NCI-H748 treated with DMSO at 0.1 percent for 48 hours (cell line): Measurements from ENCODE around the gene LEFTY2.
A peak's percentile ranks its signal among the peaks of the same experiment; 100 is the strongest.
"Not testable (repeated sequence)": the region's sequence is repeated elsewhere in the genome, so short reads cannot be mapped to it uniquely, and the experiment has no call there.

Source experiments
- DNase-seq: peaks from one replicate; lab custom pipeline; 2025; lab: John Stamatoyannopoulos, UW

The LEFTY2 gene

DNA sequence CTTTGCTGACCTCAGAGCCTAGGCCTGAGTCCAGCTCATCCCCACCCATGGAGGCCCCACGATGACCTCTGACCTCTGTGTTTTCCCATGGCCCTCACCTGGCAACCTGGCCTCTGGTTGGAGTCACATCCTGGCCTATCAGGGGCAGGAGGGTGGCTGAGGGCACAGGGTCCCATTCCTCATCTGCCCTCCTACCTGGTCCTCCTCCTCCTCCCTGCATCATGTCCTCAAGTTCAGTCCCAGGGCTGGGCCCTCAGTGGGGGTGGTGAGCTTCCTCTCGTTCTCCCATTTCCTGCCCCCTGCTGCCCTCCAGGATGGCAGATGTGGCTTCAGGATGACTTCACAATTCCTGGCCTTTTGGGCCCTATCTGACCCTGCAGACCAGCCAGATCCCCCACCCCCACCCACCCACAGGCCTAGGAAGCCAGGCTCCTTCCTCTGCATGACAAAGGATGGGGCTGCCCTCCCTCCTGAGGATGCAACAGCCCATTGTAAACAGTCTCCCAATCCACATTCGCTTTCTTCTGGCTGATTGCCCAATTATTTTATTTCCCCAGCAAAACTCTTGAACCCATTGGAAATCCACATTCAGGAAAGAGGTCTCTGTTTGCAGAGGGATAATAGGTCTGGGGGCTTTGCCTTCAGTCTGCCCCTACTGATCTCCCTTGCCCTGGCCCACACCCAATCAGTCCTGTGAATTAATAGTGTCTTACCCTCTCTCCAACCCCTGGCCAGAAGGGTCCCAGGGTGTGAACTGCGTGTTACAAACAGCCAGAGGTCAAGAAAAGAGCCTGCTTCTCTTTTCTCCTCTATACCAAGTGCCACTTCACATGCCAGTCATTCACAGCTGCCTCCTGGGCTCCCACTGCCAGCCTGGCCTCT lies 41.7 kb downstream of the LEFTY2 start:
- DNase-seq: no peak

DNA sequence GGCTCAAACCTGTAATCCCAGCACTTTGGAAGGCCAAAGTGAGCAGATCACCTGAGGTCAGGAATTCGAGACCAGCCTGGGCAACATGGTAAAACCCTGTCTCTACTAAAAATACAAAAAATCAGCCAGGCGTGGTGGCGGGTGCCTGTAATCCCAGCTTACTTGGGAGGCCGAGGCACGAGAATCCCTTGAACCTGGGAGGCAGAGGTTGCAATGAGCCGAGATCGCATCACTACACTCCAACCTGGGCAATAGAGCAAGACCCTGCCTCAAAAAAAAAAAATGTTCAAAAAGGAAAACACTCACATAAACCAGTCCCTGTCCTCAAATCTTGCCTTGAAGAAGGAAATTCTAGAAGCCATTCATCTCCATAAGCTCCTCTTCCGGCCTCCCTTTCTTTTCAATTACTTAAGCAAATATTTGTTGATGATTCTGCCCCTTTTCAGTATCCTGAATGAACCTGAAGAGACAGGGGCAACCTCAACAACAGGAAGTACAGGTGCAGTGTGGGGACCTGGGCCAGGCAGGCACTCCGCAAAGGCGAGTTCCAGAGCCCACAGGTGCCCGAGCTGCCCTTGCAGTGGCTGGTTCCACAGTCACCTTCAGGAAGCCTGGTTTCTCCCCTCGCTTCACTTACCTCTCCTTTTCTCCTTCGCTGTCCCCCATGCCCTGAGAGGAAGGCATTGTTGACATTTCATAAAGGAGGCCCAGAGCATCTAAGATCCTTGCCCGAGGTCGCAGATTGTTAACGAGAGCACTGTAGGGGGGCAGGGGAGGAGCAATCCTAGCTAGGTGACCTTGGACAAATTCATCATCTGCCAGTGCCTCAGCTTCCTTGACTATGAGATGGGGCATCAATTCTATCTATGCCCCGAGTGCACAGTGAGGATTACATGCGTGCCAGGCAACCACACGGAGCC lies 43.2 kb downstream of the LEFTY2 start:
- DNase-seq: peak; percentile 33

DNA sequence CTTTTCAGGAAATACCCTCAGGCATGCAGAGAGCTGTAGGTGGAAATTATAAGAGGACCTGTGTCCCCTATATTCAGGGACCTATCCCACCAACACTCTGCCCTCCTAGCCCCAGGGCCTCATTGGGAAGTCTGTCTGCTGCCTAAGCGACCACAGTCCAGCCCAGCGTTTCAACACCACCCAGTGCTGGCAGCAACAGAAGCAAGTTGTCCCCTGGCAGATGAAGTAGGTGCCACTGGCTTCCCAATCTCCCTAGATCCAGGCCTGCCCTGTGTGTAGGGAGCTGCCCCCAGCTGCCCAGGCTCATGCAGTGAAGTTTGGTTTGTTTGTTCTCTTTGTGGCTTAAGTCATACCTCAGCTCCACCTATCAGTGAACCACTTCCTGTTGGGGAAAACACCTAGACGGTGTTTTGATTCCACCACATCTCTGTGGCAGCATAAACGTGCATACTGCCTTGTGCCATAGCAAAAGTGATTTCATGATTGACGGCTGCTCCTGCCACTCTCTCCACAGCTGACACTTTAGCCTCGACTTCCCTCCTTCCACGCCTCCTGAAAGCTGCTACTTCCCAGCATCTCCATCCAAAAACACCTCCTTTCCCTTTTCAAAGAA lies 44.0 kb downstream of the LEFTY2 start:
- no peak for DNase-seq

DNA sequence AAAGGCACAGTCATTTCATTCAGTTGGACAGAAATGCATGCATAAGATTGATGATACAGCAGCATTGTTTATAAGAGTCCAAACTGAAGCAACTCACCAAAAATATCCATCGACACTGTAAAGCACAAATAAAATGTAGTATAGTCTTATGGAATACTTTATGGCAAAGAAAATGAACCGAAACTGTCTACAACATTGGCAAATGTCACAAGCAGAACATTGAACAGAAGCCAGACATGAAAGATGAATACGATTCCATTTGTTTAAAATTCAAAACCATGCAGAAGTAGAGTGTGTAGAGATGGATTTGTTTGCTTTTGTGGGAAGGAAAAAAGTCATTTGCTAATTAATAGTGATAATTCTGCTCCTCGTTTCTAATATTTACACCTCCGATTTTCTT lies 44.5 kb downstream of the LEFTY2 start:
- no peak for DNase-seq

DNA sequence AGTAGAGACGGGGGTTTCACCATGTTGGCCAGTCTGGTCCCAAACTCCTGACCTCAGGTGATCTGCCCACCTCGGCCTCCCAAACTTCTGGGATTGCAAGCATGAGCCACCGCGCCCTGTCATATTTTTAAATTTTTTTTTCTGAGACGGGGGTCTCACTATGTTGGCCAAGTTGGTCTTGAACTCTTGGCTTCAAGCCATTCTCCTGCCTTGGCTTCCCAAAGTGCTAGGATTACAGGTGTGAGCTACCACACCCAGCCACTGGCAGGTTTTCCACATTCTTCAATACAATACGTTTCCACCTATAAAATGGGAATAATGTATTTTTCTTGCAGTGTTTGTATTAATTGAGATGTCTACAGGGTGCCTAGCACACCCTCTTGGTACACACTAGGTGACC lies 48.7 kb downstream of the LEFTY2 start:
- DNase-seq: no peak

DNA sequence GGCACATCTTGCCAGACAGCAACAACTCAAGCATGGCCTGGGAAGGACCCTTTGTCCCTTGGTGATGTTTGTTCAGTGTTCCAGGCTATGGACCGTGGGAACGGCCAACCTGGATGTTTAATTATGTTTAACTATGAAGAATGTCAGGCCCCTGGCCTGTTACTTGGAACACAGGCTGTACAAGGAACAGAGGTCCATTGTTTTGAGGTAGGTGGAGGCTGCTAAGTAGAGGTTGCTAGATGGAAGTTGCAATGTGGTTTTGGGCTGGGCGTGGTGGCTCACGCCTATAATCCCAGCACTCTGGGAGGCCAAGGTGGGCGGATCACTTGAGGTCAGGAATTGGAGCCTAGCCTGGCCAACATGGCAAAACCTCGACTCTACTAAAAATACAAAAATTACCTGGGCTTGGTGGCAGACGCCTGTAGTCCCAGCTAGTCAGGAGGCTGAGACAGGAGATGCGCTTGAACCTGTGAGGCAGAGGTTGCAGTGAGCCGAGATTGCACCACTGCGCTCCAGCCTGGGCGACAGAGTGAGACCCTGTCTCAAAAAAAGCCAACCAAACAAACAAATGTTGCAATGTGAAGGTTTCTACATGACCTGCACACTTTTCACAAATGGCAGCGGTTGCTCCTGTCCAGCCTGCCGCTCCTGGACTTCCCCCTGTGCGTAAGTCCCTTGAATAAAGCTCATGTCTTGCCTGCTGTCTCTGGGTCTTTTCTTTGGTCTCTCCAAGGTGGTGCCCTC lies 49.6 kb downstream of the LEFTY2 start:
- no peak for DNase-seq

DNA sequence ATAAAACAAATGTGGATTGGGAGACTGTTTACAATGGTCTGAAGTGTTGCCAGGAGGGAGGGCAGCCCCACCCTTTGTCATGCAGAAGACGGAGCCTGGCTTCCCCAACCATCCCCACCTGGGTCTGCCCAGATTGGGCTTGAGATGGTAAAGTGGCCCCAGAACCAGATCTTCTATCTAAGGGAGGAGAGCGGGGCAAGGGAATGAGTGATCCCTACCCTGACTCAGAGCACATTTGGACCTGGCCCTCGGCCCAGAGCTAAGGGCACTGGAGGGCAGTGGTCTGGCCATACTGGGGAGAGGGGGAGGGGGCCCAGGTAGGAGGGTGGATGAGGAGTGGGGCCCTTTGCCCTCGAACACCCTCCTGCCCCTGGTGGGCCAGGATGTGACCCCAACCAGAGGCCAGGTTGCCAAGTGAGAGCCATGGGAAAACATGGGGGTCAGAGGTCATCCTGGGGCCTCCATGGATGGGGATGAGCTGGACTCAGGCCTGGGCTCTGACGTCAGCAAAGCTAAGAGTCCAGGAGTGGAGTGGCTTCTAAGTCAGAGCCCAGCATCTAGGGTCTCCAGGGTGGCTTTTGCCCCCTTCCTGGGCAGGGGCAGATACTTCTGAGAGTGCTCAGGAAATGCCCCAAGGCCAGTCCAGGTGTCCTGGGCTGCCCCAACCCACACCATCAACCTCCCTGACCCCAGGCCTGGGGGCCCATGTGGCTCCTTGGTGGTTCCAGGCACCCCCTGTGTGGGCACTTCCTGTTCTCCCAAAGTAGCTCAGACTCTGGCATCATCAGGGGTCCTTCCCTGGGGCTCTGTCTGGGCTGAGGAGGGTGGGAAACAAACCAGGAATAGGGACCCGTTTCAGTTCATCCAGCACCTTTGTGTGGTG lies 50.4 kb downstream of the LEFTY2 start:
- no peak for DNase-seq

DNA sequence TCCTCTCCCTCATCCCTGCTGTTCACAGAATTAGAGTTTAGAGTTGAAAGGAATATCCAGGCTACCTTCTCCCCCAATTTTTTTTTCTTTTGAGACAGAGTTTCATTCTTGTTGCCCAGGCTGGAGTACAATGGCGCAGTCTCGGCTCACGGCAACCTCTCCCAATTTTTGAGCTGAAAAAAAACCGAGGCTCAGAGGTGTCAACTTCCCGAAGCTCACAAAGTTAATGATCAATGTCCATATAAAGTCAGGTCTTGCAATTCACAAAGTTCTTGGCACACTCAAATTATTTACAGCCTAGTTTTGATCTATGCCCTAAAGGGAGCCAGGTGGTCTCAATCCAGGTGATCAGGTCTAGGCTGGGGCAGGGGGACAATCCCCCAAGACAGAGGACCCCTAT lies 51.3 kb downstream of the LEFTY2 start:
- DNase-seq: no peak

DNA sequence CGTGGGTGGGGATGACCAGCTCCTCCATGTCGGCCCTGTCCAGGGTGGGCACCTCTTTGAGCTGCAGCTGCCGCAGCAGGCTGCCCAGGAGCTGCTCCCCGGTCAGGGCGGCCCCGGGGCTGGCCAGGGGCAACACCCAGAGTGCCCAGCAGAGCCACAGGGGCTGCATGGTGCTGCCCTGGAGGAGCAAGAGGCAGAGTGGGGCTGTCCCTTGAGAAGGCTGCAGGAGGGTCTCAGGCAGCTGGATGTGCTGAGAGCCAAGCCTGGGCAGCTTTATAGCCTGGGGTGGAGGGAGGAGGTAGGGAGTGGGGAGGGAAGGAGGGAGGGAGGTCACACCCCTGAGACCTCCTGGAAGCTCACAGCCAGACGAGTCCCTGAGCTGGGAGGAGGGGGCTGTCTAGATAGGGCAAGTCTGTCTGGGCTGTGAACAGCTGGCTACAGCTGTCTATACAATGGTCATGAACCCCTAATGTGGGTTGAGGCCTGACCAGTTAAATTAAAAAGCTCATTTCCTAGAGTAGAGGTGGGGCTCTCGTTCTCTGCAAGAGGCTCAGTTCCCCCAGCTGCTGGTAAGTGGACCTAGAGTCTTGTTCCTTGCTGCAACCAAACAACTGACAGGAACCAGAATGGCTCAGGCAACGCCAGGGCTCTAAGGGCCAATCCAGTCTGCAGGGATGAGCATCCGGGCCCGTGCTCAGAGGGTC lies 52.0 kb downstream of the LEFTY2 start, which contains the start of gene LEFTY1:
LEFTY1 (minus strand) TSS at position 249 of the 704 bp plus-strand sequence; CDS start at position 169, 80 bp downstream.
- DNase-seq: no peak

DNA sequence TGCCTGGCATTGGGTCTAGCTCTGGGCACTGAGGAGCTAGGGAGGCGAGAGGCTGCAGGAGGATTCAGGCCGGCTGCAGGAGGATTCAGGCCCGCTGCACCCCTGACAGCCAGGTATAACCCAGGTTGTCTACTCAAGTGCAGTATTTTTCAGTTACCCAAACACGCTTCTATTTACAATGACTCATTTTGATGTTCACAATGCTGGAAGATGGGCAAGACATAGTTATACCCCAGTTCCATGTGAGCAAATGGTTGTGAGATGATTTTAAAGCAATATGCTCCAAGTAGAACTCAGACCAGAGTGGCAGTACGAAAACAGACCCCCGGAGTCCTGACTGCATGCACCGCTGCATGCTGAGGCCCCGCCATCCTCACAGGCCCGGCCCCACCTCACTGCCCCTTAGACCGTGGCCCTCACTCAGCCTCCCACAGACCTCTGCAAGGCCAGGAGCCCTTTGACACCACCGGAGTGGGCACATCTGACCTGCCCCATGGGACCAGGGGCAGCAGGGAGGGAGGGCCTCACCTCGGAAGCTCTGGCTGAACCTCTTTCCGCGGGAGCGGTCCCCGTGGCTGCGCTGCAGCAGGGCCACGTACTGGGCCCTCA lies 52.6 kb downstream of the LEFTY2 start:
- DNase-seq: no peak

DNA sequence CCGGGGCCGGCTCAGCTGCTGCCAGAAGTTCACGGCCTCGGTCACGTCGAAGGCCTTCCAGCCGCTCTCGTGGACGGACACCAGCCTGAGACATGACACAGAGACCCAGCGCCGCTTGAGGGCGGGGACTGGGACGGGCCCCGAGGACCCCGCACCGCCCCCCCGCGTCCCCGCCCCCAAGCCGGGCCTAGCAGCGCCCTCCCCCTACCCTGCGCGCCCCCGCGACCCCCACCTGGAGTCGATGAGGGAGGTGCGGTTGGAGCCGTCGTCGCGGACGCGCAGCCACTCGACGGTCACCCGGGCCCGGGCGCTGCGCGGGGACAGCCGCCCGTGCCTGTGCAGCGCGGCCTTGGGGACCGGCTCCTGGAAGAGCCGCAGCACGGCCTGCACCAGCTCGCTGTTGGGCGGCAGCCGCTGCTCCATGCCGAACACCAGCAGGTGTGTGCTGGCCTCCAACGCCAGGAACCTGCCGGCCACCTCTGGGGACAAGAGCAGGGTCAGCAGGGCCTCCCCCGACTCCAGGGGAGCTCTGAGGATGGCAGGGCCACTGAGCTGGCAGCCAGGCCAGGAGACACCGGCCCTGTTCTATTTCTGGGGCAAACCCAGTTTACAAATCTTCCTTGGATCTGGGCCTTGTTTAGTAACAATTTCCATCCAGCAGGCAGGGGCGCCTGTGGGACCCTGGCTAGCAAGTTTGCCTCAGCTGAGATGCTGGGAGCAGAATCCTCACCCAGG lies 53.3 kb downstream of the LEFTY2 start:
- DNase-seq: not testable (repeated sequence)

DNA sequence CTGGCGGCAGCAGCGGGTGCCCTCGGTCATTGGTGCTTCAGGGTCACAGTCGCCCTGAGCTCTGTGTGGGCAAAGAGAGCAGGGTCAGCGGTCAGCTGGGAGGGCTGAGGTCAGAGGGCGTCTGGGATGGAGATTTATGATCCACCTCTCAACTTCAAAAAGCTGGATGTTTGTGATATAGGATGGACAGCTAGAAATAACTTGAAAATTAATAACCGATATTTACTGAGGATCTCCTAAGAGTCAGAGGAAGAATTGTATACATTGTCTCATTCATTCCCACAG lies 54.0 kb downstream of the LEFTY2 start:
- DNase-seq: no peak
